GM12872 (cell line): ENCODE results near the gene NCCRP1.

ENCODE experiments used
- CTCF ChIP-seq: IDR thresholded peaks from 3 replicates; pipeline ENCODE4 v1.5.1; 2011; ENCODE audit warnings: low read depth, mild to moderate bottlenecking, low read length, moderate library complexity; ENCODE audit not compliant: insufficient read depth

Gene NCCRP1

DNA sequence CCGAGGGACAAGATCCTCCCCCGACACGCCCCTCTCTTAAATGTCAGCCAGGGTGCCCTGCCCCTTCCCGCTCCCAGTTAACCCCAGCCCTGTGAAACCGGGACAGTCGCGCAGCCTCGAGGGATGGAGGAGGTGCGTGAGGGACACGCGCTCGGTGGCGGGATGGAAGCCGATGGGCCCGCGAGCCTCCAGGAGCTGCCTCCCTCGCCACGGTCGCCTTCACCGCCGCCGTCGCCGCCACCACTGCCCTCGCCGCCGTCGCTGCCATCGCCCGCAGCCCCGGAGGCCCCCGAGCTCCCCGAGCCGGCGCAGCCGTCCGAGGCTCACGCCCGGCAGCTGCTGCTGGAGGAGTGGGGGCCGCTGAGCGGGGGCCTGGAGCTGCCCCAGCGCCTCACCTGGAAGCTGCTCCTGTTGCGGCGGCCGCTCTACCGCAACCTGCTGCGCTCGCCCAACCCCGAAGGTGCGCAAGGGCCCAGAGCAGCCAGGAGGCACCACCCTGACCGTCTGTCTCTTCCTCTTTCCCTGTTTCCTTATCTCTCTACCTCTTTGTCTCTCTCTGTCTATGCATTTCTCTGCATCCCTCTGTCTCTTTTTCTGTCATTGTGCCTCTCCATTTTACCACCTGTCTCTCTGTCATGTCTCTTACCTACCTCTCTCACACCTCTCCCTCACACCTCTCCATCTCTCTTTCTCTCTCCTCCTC lies at the start of gene NCCRP1:
Gene NCCRP1 (plus strand): TSS at position 105 of the 703 bp plus-strand sequence. CDS start 19 bp downstream, at position 124.
- TF ChIP-seq CTCF, result no peak

GRCh38 chr19:39147480-39147879 lies 49.3 kb upstream of the NCCRP1 start:
- TF ChIP-seq CTCF, result no peak

- TF ChIP-seq CTCF, result no peak
Measured at GRCh38 chr19:39148939-39149529, 47.7 kb upstream of the NCCRP1 start.

- no peak for TF ChIP-seq CTCF
Measured at GRCh38 chr19:39150235-39150634, 46.5 kb upstream of the NCCRP1 start.

- no peak for TF ChIP-seq CTCF
Measured at GRCh38 chr19:39150807-39151600, 45.8 kb upstream of the NCCRP1 start.

GRCh38 chr19:39152066-39152465 lies 44.7 kb upstream of the NCCRP1 start:
- TF ChIP-seq CTCF, result no peak

DNA sequence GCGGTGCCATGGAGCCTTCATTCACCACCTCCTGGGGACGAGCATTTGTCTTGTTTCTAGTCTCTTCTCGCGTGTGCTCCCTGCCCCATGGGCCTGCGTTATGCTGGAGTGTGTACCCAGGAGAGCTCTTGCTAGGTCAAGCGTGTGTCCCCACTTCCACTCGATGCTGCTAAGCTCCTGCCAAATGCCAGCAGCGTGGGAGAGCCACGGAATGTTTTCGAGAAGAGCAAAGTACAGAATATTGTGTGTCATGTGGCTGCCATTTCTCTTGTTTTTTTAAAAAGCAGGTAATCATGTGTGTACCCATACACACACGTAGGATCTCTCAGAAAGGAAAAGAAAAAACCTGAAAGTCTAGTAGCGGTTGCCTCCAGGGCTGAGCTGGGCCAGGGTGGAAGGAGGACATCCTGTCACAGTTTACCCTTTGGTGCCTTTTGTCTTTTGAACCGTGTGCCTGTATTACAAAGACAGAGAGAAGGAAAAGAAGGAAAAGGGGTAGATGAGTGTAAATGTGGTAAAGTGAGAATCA lies 42.6 kb upstream of the NCCRP1 start:
- no peak for TF ChIP-seq CTCF
